Loucy (cell line): ENCODE measurements around the gene WNT5A.
A peak's percentile ranks its signal among the peaks of the same experiment; 100 is the strongest.

Source experiments
- H2AFZ ChIP-seq: fragments of 200-600 bp; sonication (generic); 2 replicates; pipeline ENCODE4 v1.6.0; 2016; ENCODE audit warnings: antibody characterized with exemption, mild to moderate bottlenecking, low read length, moderate library complexity
- H3F3A ChIP-seq: fragments of 200-600 bp; 2 replicates; pipeline ENCODE4 v1.6.0; 2016; ENCODE audit warnings: antibody characterized with exemption, low read depth, mild to moderate bottlenecking
- H3K27me3 ChIP-seq: fragments of 200-600 bp; sonication (generic); 2 replicates; pipeline ENCODE4 v1.6.1; 2014; ENCODE audit warnings: low read length, mild to moderate bottlenecking; ENCODE audit not compliant: insufficient read depth, poor library complexity, severe bottlenecking
- H3K36me3 ChIP-seq: fragments of 200-600 bp; sonication (generic); 2 replicates; pipeline ENCODE4 v1.6.1; 2016; ENCODE audit warnings: low read length; ENCODE audit not compliant: insufficient read depth
- H3K4me1 ChIP-seq: fragments of 200-600 bp; sonication (generic); 2 replicates; pipeline ENCODE4 v1.5.1; 2014; ENCODE audit warnings: low read length, mild to moderate bottlenecking; ENCODE audit not compliant: insufficient read depth, poor library complexity, severe bottlenecking
- H3K4me2 ChIP-seq: fragments of 200-600 bp; sonication (generic); 2 replicates; pipeline ENCODE4 v1.6.0; 2014; ENCODE audit warnings: antibody characterized with exemption, low read length, low read depth, mild to moderate bottlenecking; ENCODE audit not compliant: poor library complexity, severe bottlenecking
- H3K4me3 ChIP-seq: fragments of 200-600 bp; sonication (generic); 2 replicates; pipeline ENCODE4 v1.5.1; 2014; ENCODE audit warnings: low read length, mild to moderate bottlenecking, mixed read lengths; ENCODE audit not compliant: poor library complexity, severe bottlenecking
- H3K79me2 ChIP-seq: fragments of 200-600 bp; sonication (generic); 2 replicates; pipeline ENCODE4 v1.6.1; 2014; ENCODE audit warnings: low read length; ENCODE audit not compliant: insufficient read depth
- H3K9ac ChIP-seq: fragments of 200-600 bp; sonication (generic); 2 replicates; pipeline ENCODE4 v1.6.0; 2014; ENCODE audit warnings: mild to moderate bottlenecking, low read depth, low read length, moderate library complexity; ENCODE audit not compliant: poor library complexity, severe bottlenecking
- H3K9me2 ChIP-seq: fragments of 200-600 bp; sonication (generic); replicated peaks from 2 replicates; pipeline ENCODE4 v1.6.1; 2016; ENCODE audit warnings: low read depth, low read length, mixed read lengths
- H3K9me3 ChIP-seq: fragments of 200-600 bp; sonication (generic); 2 replicates; pipeline ENCODE4 v1.6.1; 2014; ENCODE audit warnings: mild to moderate bottlenecking, antibody characterized with exemption, low read length, low read depth; ENCODE audit not compliant: insufficient read depth
- H4K20me1 ChIP-seq: fragments of 200-600 bp; sonication (generic); 2 replicates; pipeline ENCODE4 v1.6.0; 2014; ENCODE audit warnings: antibody characterized with exemption, low read length, mild to moderate bottlenecking; ENCODE audit not compliant: insufficient read depth, poor library complexity, severe bottlenecking
- EZH2phosphoT487 ChIP-seq: fragments of 200-600 bp; IDR thresholded peaks from 2 replicates; pipeline ENCODE4 v1.6.1; 2018; ENCODE audit warnings: antibody characterized with exemption, mild to moderate bottlenecking, moderate library complexity, borderline replicate concordance
- TF ChIP-seq, protein P1 (sequence below): fragments of 200-600 bp; sonication (generic); conservative IDR thresholded peaks from 2 replicates; pipeline ENCODE4 v1.5.1; 2014; ENCODE audit warnings: mild to moderate bottlenecking, antibody characterized with exemption, low read length

The WNT5A gene

DNA sequence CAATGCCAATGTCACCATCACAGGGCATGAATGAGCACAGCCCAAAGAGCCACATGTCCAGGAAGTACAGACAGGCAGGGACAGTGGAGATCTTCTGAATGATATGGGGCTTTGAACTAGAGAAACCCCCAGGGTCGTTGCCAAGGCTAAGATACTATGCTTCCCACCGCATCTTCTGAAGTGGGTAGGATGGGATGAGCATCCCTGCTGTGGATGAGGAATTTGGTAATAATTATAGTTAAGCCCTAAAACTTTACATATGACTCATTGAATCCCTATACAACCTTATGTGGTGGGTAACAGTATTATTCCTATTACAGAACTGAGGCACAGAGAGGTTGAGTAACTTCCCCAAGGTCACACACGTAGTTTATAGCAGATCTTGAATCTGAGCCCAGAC is 44.2 kb downstream of the WNT5A start:
- no peaks in the 10 kb centered on the region for H3F3A ChIP-seq
- no peak overlapping the region for H2AFZ ChIP-seq
- H3K36me3 ChIP-seq, result no peaks in the 10 kb centered on the region
- H3K79me2 ChIP-seq, result no peaks in the 10 kb centered on the region
- peaks cover 8% of the 10 kb centered on the region for H3K4me1 ChIP-seq
- no peaks in the 10 kb centered on the region for H3K9me3 ChIP-seq
- TF ChIP-seq EZH2phosphoT487, result no peak
- TF ChIP-seq, protein P1, sequence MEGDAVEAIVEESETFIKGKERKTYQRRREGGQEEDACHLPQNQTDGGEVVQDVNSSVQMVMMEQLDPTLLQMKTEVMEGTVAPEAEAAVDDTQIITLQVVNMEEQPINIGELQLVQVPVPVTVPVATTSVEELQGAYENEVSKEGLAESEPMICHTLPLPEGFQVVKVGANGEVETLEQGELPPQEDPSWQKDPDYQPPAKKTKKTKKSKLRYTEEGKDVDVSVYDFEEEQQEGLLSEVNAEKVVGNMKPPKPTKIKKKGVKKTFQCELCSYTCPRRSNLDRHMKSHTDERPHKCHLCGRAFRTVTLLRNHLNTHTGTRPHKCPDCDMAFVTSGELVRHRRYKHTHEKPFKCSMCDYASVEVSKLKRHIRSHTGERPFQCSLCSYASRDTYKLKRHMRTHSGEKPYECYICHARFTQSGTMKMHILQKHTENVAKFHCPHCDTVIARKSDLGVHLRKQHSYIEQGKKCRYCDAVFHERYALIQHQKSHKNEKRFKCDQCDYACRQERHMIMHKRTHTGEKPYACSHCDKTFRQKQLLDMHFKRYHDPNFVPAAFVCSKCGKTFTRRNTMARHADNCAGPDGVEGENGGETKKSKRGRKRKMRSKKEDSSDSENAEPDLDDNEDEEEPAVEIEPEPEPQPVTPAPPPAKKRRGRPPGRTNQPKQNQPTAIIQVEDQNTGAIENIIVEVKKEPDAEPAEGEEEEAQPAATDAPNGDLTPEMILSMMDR, result no peak
- no peaks in the 10 kb centered on the region for H3K27me3 ChIP-seq
- no peak overlapping the region for H3K9ac ChIP-seq
- no peak overlapping the region for H3K4me3 ChIP-seq
- no peak overlapping the region for H3K4me2 ChIP-seq
- H3K9me2 ChIP-seq, result no peaks in the 10 kb centered on the region
- no peaks in the 10 kb centered on the region for H4K20me1 ChIP-seq

DNA sequence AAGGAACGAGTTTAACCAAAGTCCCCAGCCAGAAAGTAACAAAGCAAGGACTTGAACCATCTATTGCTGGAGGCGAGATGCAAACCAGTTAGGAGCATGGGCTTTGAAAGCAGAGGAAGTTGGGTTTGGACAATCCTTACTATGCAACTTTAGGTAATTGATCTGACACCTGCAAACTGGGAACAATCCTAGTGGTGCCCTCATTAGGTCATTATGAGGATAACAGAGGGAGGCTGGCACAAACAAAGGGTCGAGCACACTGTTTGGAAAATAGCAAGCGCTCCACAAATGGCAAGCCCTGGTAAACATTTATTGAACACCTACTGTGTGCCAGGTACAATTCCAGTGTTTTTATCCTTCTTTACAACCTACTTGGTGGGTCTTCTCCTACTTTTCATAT is 45.6 kb downstream of the WNT5A start:
- H3K4me3 ChIP-seq, result no peak overlapping the region
- no peak overlapping the region for H3K4me2 ChIP-seq
- H3K9me3 ChIP-seq, result no peaks in the 10 kb centered on the region
- no peak overlapping the region for H3K9ac ChIP-seq
- H3K79me2 ChIP-seq, result no peaks in the 10 kb centered on the region
- no peak for TF ChIP-seq EZH2phosphoT487
- TF ChIP-seq, protein P1, result peak; percentile 25; the same call in 1 of the 2 replicates
- no peak overlapping the region for H2AFZ ChIP-seq
- no peaks in the 10 kb centered on the region for H3K36me3 ChIP-seq
- H3F3A ChIP-seq, result no peaks in the 10 kb centered on the region
- no peaks in the 10 kb centered on the region for H3K9me2 ChIP-seq
- peaks cover 8% of the 10 kb centered on the region for H3K4me1 ChIP-seq
- no peaks in the 10 kb centered on the region for H3K27me3 ChIP-seq
- no peaks in the 10 kb centered on the region for H4K20me1 ChIP-seq

GRCh38 chr3:55440104-55440708 is 46.9 kb downstream of the WNT5A start:
- Histone ChIP-seq H3K4me1 (peaks cover 8% of the 10 kb centered on the region), H4K20me1 (no peaks in the 10 kb centered on the region), H3K4me3 (no peak overlapping the region), H3K9me3 (no peaks in the 10 kb centered on the region), H2AFZ (no peak overlapping the region), H3K79me2 (no peaks in the 10 kb centered on the region), H3K36me3 (no peaks in the 10 kb centered on the region), H3K9me2 (no peaks in the 10 kb centered on the region), H3K27me3 (no peaks in the 10 kb centered on the region), H3F3A (no peaks in the 10 kb centered on the region), H3K9ac (no peak overlapping the region), H3K4me2 (no peak overlapping the region)
- TF ChIP-seq, protein P1, result no peak
- TF ChIP-seq EZH2phosphoT487, result no peak
